GM19043 (cell line): Measurements from ENCODE around the gene FGF4.

Experiments used
- ATAC-seq: cut with Tn5 transposase; IDR thresholded peaks from one replicate; pipeline ENCODE4 v1.9.1; 2021; ENCODE audit warnings: low read depth; ENCODE audit not compliant: unreplicated experiment

The FGF4 gene

GRCh38 chr11:69808667-69809086 is 33.5 kb upstream of the FGF4 start:
- ATAC-seq: no peak

GRCh38 chr11:69807106-69807815 is 32.1 kb upstream of the FGF4 start:
- no peak for ATAC-seq

- no peak for ATAC-seq
These were observed 29.8 kb upstream of the FGF4 start for GRCh38 chr11:69804769-69805508.

GRCh38 chr11:69803604-69804218 is 28.6 kb upstream of the FGF4 start:
- ATAC-seq: no peak

- no peak for ATAC-seq
These were observed 27.9 kb upstream of the FGF4 start for GRCh38 chr11:69803022-69803421.

- no peak for ATAC-seq
These were observed 27.4 kb upstream of the FGF4 start for GRCh38 chr11:69802590-69802989.

GRCh38 chr11:69801513-69802335 is 26.6 kb upstream of the FGF4 start:
- ATAC-seq: no peak

- ATAC-seq: no peak
These were observed 25.1 kb upstream of the FGF4 start for GRCh38 chr11:69800278-69800677.

- ATAC-seq: no peak
These were observed 24.4 kb upstream of the FGF4 start for GRCh38 chr11:69799582-69799981.

GRCh38 chr11:69799097-69799496 is 24.0 kb upstream of the FGF4 start:
- ATAC-seq: no peak

- ATAC-seq: no peak
These were observed 22.8 kb upstream of the FGF4 start for GRCh38 chr11:69797737-69798528.

GRCh38 chr11:69797156-69797555 is 22.0 kb upstream of the FGF4 start:
- no peak for ATAC-seq

GRCh38 chr11:69796063-69796462 is 20.9 kb upstream of the FGF4 start:
- ATAC-seq: no peak

GRCh38 chr11:69791276-69792180 is 16.4 kb upstream of the FGF4 start:
- no peak for ATAC-seq

- ATAC-seq: no peak
These were observed 13.8 kb upstream of the FGF4 start for GRCh38 chr11:69788956-69789355.

- ATAC-seq: no peak
These were observed 12.8 kb upstream of the FGF4 start for GRCh38 chr11:69787906-69788305.

GRCh38 chr11:69787457-69787856 is 12.3 kb upstream of the FGF4 start:
- ATAC-seq: no peak

GRCh38 chr11:69781241-69781640 is 6.1 kb upstream of the FGF4 start:
- no peak for ATAC-seq

- no peak for ATAC-seq
These were observed 3.2 kb upstream of the FGF4 start for GRCh38 chr11:69778373-69778772.
